ENCODE results near the gene MARVELD1. TPM values are rescaled to one million over a fixed set of nuclear protein-coding genes. Genes with fewer than 3 reads are reported as not detected.

MARVELD1 gene
- total and polyA plus RNA-seq, 2 of the 13 experiments (the other 11 are each of a cell fraction or from before 2014, with no cell fraction given) = not detected

DNA sequence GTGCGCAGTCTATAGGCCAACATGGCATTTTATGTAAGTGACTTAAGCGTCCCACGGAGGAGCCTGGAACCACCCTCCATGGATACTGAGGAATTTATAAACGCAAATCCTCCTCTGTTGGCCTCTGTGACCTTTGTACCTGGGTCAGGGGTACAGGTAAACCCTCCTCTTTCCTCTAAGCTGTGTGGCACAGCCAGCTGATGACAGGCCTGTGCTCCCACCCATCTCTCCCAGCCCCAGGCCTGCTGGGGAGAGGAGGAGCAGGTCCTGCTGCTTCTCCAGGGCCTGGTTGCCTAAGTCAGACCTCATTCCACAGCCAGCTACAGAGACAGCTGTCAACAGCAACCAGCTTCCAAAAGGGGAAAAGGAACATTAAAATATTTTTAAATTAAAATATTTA lies 31.5 kb upstream of the MARVELD1 start (continued):
- TF ChIP-seq, protein P1, sequence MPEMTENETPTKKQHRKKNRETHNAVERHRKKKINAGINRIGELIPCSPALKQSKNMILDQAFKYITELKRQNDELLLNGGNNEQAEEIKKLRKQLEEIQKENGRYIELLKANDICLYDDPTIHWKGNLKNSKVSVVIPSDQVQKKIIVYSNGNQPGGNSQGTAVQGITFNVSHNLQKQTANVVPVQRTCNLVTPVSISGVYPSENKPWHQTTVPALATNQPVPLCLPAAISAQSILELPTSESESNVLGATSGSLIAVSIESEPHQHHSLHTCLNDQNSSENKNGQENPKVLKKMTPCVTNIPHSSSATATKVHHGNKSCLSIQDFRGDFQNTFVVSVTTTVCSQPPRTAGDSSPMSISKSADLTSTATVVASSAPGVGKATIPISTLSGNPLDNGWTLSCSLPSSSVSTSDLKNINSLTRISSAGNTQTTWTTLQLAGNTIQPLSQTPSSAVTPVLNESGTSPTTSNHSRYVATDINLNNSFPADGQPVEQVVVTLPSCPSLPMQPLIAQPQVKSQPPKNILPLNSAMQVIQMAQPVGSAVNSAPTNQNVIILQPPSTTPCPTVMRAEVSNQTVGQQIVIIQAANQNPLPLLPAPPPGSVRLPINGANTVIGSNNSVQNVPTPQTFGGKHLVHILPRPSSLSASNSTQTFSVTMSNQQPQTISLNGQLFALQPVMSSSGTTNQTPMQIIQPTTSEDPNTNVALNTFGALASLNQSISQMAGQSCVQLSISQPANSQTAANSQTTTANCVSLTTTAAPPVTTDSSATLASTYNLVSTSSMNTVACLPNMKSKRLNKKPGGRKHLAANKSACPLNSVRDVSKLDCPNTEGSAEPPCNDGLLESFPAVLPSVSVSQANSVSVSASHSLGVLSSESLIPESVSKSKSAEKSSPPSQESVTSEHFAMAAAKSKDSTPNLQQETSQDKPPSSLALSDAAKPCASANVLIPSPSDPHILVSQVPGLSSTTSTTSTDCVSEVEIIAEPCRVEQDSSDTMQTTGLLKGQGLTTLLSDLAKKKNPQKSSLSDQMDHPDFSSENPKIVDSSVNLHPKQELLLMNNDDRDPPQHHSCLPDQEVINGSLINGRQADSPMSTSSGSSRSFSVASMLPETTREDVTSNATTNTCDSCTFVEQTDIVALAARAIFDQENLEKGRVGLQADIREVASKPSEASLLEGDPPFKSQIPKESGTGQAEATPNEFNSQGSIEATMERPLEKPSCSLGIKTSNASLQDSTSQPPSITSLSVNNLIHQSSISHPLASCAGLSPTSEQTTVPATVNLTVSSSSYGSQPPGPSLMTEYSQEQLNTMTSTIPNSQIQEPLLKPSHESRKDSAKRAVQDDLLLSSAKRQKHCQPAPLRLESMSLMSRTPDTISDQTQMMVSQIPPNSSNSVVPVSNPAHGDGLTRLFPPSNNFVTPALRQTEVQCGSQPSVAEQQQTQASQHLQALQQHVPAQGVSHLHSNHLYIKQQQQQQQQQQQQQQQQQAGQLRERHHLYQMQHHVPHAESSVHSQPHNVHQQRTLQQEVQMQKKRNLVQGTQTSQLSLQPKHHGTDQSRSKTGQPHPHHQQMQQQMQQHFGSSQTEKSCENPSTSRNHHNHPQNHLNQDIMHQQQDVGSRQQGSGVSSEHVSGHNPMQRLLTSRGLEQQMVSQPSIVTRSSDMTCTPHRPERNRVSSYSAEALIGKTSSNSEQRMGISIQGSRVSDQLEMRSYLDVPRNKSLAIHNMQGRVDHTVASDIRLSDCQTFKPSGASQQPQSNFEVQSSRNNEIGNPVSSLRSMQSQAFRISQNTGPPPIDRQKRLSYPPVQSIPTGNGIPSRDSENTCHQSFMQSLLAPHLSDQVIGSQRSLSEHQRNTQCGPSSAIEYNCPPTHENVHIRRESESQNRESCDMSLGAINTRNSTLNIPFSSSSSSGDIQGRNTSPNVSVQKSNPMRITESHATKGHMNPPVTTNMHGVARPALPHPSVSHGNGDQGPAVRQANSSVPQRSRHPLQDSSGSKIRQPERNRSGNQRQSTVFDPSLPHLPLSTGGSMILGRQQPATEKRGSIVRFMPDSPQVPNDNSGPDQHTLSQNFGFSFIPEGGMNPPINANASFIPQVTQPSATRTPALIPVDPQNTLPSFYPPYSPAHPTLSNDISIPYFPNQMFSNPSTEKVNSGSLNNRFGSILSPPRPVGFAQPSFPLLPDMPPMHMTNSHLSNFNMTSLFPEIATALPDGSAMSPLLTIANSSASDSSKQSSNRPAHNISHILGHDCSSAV (CRISPR knock-in tag; IDR thresholded peaks at IDR 0.05; ENCODE audit: borderline replicate concordance) = no peak
- TF ChIP-seq, protein P2, sequence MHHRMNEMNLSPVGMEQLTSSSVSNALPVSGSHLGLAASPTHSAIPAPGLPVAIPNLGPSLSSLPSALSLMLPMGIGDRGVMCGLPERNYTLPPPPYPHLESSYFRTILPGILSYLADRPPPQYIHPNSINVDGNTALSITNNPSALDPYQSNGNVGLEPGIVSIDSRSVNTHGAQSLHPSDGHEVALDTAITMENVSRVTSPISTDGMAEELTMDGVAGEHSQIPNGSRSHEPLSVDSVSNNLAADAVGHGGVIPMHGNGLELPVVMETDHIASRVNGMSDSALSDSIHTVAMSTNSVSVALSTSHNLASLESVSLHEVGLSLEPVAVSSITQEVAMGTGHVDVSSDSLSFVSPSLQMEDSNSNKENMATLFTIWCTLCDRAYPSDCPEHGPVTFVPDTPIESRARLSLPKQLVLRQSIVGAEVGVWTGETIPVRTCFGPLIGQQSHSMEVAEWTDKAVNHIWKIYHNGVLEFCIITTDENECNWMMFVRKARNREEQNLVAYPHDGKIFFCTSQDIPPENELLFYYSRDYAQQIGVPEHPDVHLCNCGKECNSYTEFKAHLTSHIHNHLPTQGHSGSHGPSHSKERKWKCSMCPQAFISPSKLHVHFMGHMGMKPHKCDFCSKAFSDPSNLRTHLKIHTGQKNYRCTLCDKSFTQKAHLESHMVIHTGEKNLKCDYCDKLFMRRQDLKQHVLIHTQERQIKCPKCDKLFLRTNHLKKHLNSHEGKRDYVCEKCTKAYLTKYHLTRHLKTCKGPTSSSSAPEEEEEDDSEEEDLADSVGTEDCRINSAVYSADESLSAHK (CRISPR knock-in tag; IDR thresholded peaks at IDR 0.05; ENCODE audit: borderline replicate concordance) = no peak
- TF ChIP-seq ARID2 (CRISPR knock-in tag; IDR thresholded peaks at IDR 0.05; ENCODE audit: borderline replicate concordance) = no peak
- TF ChIP-seq ZFX (CRISPR knock-in tag; IDR thresholded peaks at IDR 0.05; ENCODE audit: low read depth) = peak; percentile 43; the same call in 1 of the 2 replicates
- TF ChIP-seq ZNF382 (CRISPR knock-in tag; IDR thresholded peaks at IDR 0.05; ENCODE audit: borderline replicate concordance) = no peak
- TF ChIP-seq DR1 (CRISPR knock-in tag; IDR thresholded peaks at IDR 0.05) = no peak
- no peak for TF ChIP-seq GATAD1 (CRISPR knock-in tag; IDR thresholded peaks at IDR 0.05)
- no peak for TF ChIP-seq HIVEP1 (CRISPR knock-in tag; IDR thresholded peaks at IDR 0.05)
- no peak for TF ChIP-seq HOXD1 (CRISPR knock-in tag; IDR thresholded peaks at IDR 0.05)
- no peak for TF ChIP-seq CSRNP2 (CRISPR knock-in tag; conservative IDR thresholded peaks at IDR 0.05; ENCODE audit: low read depth)
- peak; percentile 25 for TF ChIP-seq ZEB1 (IDR thresholded peaks at IDR 0.05; ENCODE audit: insufficient replicate concordance, low read depth)
- no peak for TF ChIP-seq DNMT1 (CRISPR knock-in tag; IDR thresholded peaks at IDR 0.05)
- TF ChIP-seq ZBTB3 (CRISPR knock-in tag; IDR thresholded peaks at IDR 0.05; ENCODE audit: borderline replicate concordance, low read depth) = no peak
- TF ChIP-seq, protein P3, sequence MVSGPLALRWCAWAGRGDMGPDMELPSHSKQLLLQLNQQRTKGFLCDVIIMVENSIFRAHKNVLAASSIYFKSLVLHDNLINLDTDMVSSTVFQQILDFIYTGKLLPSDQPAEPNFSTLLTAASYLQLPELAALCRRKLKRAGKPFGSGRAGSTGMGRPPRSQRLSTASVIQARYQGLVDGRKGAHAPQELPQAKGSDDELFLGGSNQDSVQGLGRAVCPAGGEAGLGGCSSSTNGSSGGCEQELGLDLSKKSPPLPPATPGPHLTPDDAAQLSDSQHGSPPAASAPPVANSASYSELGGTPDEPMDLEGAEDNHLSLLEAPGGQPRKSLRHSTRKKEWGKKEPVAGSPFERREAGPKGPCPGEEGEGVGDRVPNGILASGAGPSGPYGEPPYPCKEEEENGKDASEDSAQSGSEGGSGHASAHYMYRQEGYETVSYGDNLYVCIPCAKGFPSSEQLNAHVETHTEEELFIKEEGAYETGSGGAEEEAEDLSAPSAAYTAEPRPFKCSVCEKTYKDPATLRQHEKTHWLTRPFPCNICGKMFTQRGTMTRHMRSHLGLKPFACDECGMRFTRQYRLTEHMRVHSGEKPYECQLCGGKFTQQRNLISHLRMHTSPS (CRISPR knock-in tag; IDR thresholded peaks at IDR 0.05; ENCODE audit: low read depth) = no peak
- TF ChIP-seq CHD4 (IDR thresholded peaks at IDR 0.05; ENCODE audit: borderline replicate concordance, low read length) = no peak

All from HepG2 (cell line).